HEK293T (cell line): Measurements from ENCODE around the gene NEMP1.

ENCODE experiments used
- CTCF ChIA-PET: fragments of 350-600 bp; formaldehyde crosslinking; extraction: SDS; loops from one replicate; lab custom pipeline; 2021; ENCODE audit warnings: antibody characterized with exemption, inconsistent platforms; lab: Yijun Ruan, JAX
- POLR2A ChIA-PET: fragments of 350-600 bp; formaldehyde crosslinking; extraction: SDS; loops from one replicate; lab custom pipeline; 2020; ENCODE audit warnings: antibody characterized with exemption, inconsistent platforms; lab: Yijun Ruan, JAX
- DNase-seq: peaks from one replicate; pipeline ENCODE4 v3.0.0; 2012; ENCODE audit warnings: mixed read lengths; ENCODE audit errors: extremely low spot score
- ARNT ChIP-seq: fragments of 450-650 bp; IDR thresholded peaks from 2 replicates; pipeline ENCODE4 v1.6.1; 2017; ENCODE audit warnings: mild to moderate bottlenecking
- BHLHE40 ChIP-seq: fragments of 450-650 bp; IDR thresholded peaks from 2 replicates; pipeline ENCODE4 v1.6.1; 2016; ENCODE audit warnings: mild to moderate bottlenecking, moderate library complexity, borderline replicate concordance
- CTBP1 ChIP-seq: fragments of 450-650 bp; IDR thresholded peaks from 2 replicates; pipeline ENCODE4 v1.6.1; 2016; ENCODE audit warnings: borderline replicate concordance
- ELF4 ChIP-seq: fragments of 450-650 bp; IDR thresholded peaks from 2 replicates; pipeline ENCODE4 v1.6.1; 2017; ENCODE audit warnings: antibody characterized with exemption
- FOXA1 ChIP-seq: fragments of 450-650 bp; IDR thresholded peaks from 2 replicates; pipeline ENCODE4 v1.6.1; 2016; ENCODE audit warnings: mild to moderate bottlenecking
- FOXK2 ChIP-seq: fragments of 450-650 bp; IDR thresholded peaks from 2 replicates; pipeline ENCODE4 v1.6.1; 2016; ENCODE audit warnings: mild to moderate bottlenecking
- FOXM1 ChIP-seq: fragments of 450-650 bp; IDR thresholded peaks from 2 replicates; pipeline ENCODE4 v1.6.1; 2017; ENCODE audit warnings: mild to moderate bottlenecking, borderline replicate concordance
- HDGF ChIP-seq: fragments of 450-650 bp; IDR thresholded peaks from 2 replicates; pipeline ENCODE4 v1.6.1; 2017; ENCODE audit warnings: antibody characterized with exemption, borderline replicate concordance
- L3MBTL2 ChIP-seq: fragments of 450-650 bp; conservative IDR thresholded peaks from 2 replicates; pipeline ENCODE4 v1.6.1; 2016; ENCODE audit warnings: mild to moderate bottlenecking
- LEF1 ChIP-seq: fragments of 450-650 bp; IDR thresholded peaks from 2 replicates; pipeline ENCODE4 v1.6.1; 2017; ENCODE audit warnings: mild to moderate bottlenecking, borderline replicate concordance
- NFRKB ChIP-seq: fragments of 450-650 bp; IDR thresholded peaks from 2 replicates; pipeline ENCODE4 v1.6.1; 2016; ENCODE audit warnings: mild to moderate bottlenecking, moderate library complexity
- PKNOX1 ChIP-seq: fragments of 450-650 bp; IDR thresholded peaks from 2 replicates; pipeline ENCODE4 v1.6.1; 2016
- SP1 ChIP-seq: fragments of 450-650 bp; IDR thresholded peaks from 2 replicates; pipeline ENCODE4 v1.6.1; 2017
- SUZ12 ChIP-seq: fragments of 450-650 bp; IDR thresholded peaks from 2 replicates; pipeline ENCODE4 v1.6.1; 2016; ENCODE audit warnings: mild to moderate bottlenecking
- TARDBP ChIP-seq: fragments of 450-650 bp; IDR thresholded peaks from 2 replicates; pipeline ENCODE4 v1.6.1; 2016
- ZNF384 ChIP-seq: fragments of 450-650 bp; IDR thresholded peaks from 2 replicates; pipeline ENCODE4 v1.6.1; 2016

Gene NEMP1

GRCh38 chr12:57093415-57094207 is 15.0 kb upstream of the NEMP1 start:
- TF ChIP-seq LEF1 (no peak), SUZ12 (no peak)
- ChIA-PET POLR2A (interaction anchor here (1.0 to 4.7 kb wide), 2 partner anchors 15 to 24 kb away, joined by 3 to 23 read pairs; partner anchors contain the start of gene NEMP1), CTCF (interaction anchor here (1.5 to 3.4 kb wide), 3 partner anchors 18 to 66 kb away, joined by 5 to 23 read pairs (median 21); partner anchors contain the start of gene STAT6)
- peak; percentile 60 for DNase-seq

GRCh38 chr12:57092876-57093414 is 14.4 kb upstream of the NEMP1 start:
- DNase-seq = no peak
- TF ChIP-seq TARDBP (no peak), HDGF (no peak), NFRKB (no peak)
- ChIA-PET POLR2A (interaction anchor here (1.0 to 4.7 kb wide), 4 partner anchors 14 to 24 kb away, joined by 3 to 23 read pairs (median 8); partner anchors contain the start of genes NEMP1 and STAT6), CTCF (interaction anchor here (1.0 to 3.4 kb wide), 8 partner anchors 9 to 84 kb away, joined by 4 to 23 read pairs (median 7); partner anchors contain the start of genes NEMP1 and STAT6)

- CTCF ChIA-PET = interaction anchor here (0.9 to 3.4 kb wide), 9 partner anchors 9 to 84 kb away, joined by 3 to 23 read pairs (median 7); partner anchors contain the start of genes NEMP1 and STAT6
- POLR2A ChIA-PET = interaction anchor here (0.8 to 4.7 kb wide), 4 partner anchors 14 to 36 kb away, joined by 3 to 23 read pairs (median 8); partner anchors contain the start of genes LRP1, NEMP1 and STAT6
- no peak for DNase-seq
- TF ChIP-seq FOXM1 (no peak), HDGF (no peak), SUZ12 (no peak), PKNOX1 (no peak), CTBP1 (no peak), TARDBP (no peak), LEF1 (no peak), L3MBTL2 (no peak)
These were observed 13.9 kb upstream of the NEMP1 start for GRCh38 chr12:57092529-57092862.

- no peak for DNase-seq
- TF ChIP-seq PKNOX1 (no peak), TARDBP (no peak), SUZ12 (no peak), LEF1 (no peak), ZNF384 (no peak), NFRKB (no peak), BHLHE40 (no peak), CTBP1 (no peak), FOXM1 (no peak), SP1 (no peak), ELF4 (no peak)
- ChIA-PET CTCF (interaction anchor here (0.9 to 3.4 kb wide), 9 partner anchors 10 to 83 kb away, joined by 3 to 23 read pairs (median 7); partner anchors contain the start of genes NEMP1 and STAT6), POLR2A (interaction anchor here (0.7 to 4.7 kb wide), 6 partner anchors 13 to 403 kb away, joined by 3 to 23 read pairs (median 4); partner anchors contain the start of genes LRP1, NEMP1, PTGES3 and STAT6)
These were observed 13.3 kb upstream of the NEMP1 start for GRCh38 chr12:57091638-57092528.

GRCh38 chr12:57090924-57091637 is 12.5 kb upstream of the NEMP1 start:
- TF ChIP-seq L3MBTL2 (no peak), SP1 (no peak), FOXK2 (no peak), ZNF384 (no peak), NFRKB (no peak), FOXM1 (no peak), TARDBP (no peak), PKNOX1 (no peak), FOXA1 (no peak), CTBP1 (no peak), HDGF (no peak), ARNT (no peak), LEF1 (no peak), SUZ12 (no peak), ELF4 (no peak), BHLHE40 (no peak)
- CTCF ChIA-PET = interaction anchor here (1.1 to 3.4 kb wide), 4 partner anchors 12 to 22 kb away, joined by 5 to 23 read pairs (median 6); partner anchors contain the start of genes NEMP1 and STAT6
- no peak for DNase-seq
- POLR2A ChIA-PET = interaction anchor here (0.8 to 4.9 kb wide), 4 partner anchors 13 to 21 kb away, joined by 3 to 41 read pairs (median 17); partner anchors contain the start of genes NEMP1 and STAT6
